Measurements from ENCODE around the gene THOC6. TPM values are rescaled to one million over a fixed set of nuclear protein-coding genes. Genes with fewer than 3 reads are reported as not detected.

THOC6 gene
- total RNA-seq, 1 experiment from 2014 or later, result 76.5 TPM

- Mint-ChIP-seq H3K36me3 (peaks cover 21% of the 10 kb centered on the region), H3K27ac (no peak overlapping the region), H3K9me3 (no peaks in the 10 kb centered on the region), H3K4me3 (peak overlapping the region; percentile 70), H3K4me1 (peaks cover 71% of the 10 kb centered on the region), H3K27me3 (ENCODE audit: low read depth) (peaks cover 3% of the 10 kb centered on the region; the same call in 1 of the 2 replicates)
- ATAC-seq (no peak), DNase-seq (ENCODE audit: low spot score) (no peak)
- CTCF ChIA-PET, result interaction anchor here (0.7 to 3.0 kb wide), 10 partner anchors 8 to 116 kb away, joined by 3 to 35 read pairs (median 5); partner anchors contain the start of genes HCFC1R1, PAQR4 and THOC6
- POLR2A ChIA-PET, result interaction anchor here (1.2 to 17.1 kb wide), 4 partner anchors 7 to 14 kb away, joined by 5 to 502 read pairs (median 256); partner anchors contain the start of genes CLDN6, CLDN9, HCFC1R1 and THOC6
- TF ChIP-seq ZNF263 (CRISPR knock-in tag; IDR thresholded peaks at IDR 0.05; ENCODE audit: low read depth) (peak; percentile 48; the same call in 1 of the 2 replicates), NFE2L1 (CRISPR knock-in tag; IDR thresholded peaks at IDR 0.05) (no peak), GRHL2 (CRISPR knock-in tag; IDR thresholded peaks at IDR 0.05; ENCODE audit: insufficient replicate concordance, severe bottlenecking) (no peak), NR1H2 (CRISPR knock-in tag; IDR thresholded peaks at IDR 0.05) (no peak)
Observed at GRCh38 chr16:3013491-3013951, 10.3 kb upstream of the THOC6 start.

- ChIA-PET CTCF (interaction anchor here (0.7 to 3.0 kb wide), 11 partner anchors 9 to 115 kb away, joined by 3 to 35 read pairs (median 5); partner anchors contain the start of genes HCFC1R1, PAQR4 and THOC6), POLR2A (interaction anchor here (0.6 to 17.1 kb wide), 4 partner anchors 8 to 37 kb away, joined by 3 to 502 read pairs (median 7); partner anchors contain the start of genes CLDN9, HCFC1R1 and THOC6)
- DNase-seq (ENCODE audit: low spot score), result no peak
- peaks cover 21% of the 10 kb centered on the region for H3K36me3 Mint-ChIP-seq
- no peak for ATAC-seq
- H3K27ac Mint-ChIP-seq, result peak overlapping the region; percentile 86
- H3K4me3 Mint-ChIP-seq, result peak overlapping the region; percentile 93
- peaks cover 68% of the 10 kb centered on the region for H3K4me1 Mint-ChIP-seq
- peaks cover 3% of the 10 kb centered on the region; the same call in 1 of the 2 replicates for H3K27me3 Mint-ChIP-seq (ENCODE audit: low read depth)
- TF ChIP-seq ERG (CRISPR knock-in tag; IDR thresholded peaks at IDR 0.05) (peak; percentile 62; the same call in 1 of the 2 replicates), ZNF425 (CRISPR knock-in tag; conservative IDR thresholded peaks at IDR 0.05) (peak; percentile 69), MAX (CRISPR knock-in tag; IDR thresholded peaks at IDR 0.05) (peak; percentile 27; the same call in 1 of the 2 replicates), ARID4B (CRISPR knock-in tag; IDR thresholded peaks at IDR 0.05; ENCODE audit: borderline replicate concordance) (0 out of 2 replicates have a peak, but pooled peaks have one; percentile 23), EMX1 (CRISPR knock-in tag; IDR thresholded peaks at IDR 0.05) (peak; percentile 95), TEAD4 (CRISPR knock-in tag; IDR thresholded peaks at IDR 0.05) (0 out of 2 replicates have a peak, but pooled peaks have one; percentile 22), ZNF532 (CRISPR knock-in tag; IDR thresholded peaks at IDR 0.05; ENCODE audit: borderline replicate concordance) (peak; percentile 78), GABPB1 (CRISPR knock-in tag; IDR thresholded peaks at IDR 0.05) (no peak), ETV6 (CRISPR knock-in tag; IDR thresholded peaks at IDR 0.05) (no peak), MLX (CRISPR knock-in tag; IDR thresholded peaks at IDR 0.05) (no peak), AR (CRISPR knock-in tag; IDR thresholded peaks at IDR 0.05) (peak; percentile 66)
- no peaks in the 10 kb centered on the region for H3K9me3 Mint-ChIP-seq
Observed at GRCh38 chr16:3013998-3014690, 9.7 kb upstream of the THOC6 start.

All from WTC11 (cell line).